Ovary (tissue), 9 donors: ENCODE measurements around the gene EIF4E1B. TPM values are rescaled to one million over a fixed set of nuclear protein-coding genes. Genes with fewer than 3 reads are reported as not detected.

Experiments used
- DNase-seq, 5 donors: peaks; one replicate each; pipeline ENCODE4 v3.0.0-alpha.2; 2019 to 2020
- H3K27ac ChIP-seq, 2 donors: fragments of 200-600 bp; one replicate each; pipeline versions ENCODE4 v1.5.1 to v1.8.0; 2019 to 2022
- H3K27me3 ChIP-seq: fragments of 200-600 bp; one replicate; pipeline ENCODE4 v1.8.0; 2022
- H3K36me3 ChIP-seq: fragments of 200-600 bp; sonication (generic); one replicate; pipeline ENCODE4 v1.5.1; 2019
- H3K4me1 ChIP-seq: one replicate; pipeline ENCODE4 v1.8.1; 2013; ENCODE audit warnings: mild to moderate bottlenecking, moderate library complexity; ENCODE audit not compliant: insufficient read depth
- H3K4me3 ChIP-seq: fragments of 200-600 bp; sonication (generic); one replicate; pipeline ENCODE4 v1.5.1; 2017
- H3K9me3 ChIP-seq, 2 donors: fragments of 200-600 bp in 1 of 2; sonication (generic) in 1 of 2; one replicate each; pipeline versions ENCODE4 v1.5.1 to v1.8.1; 2013 to 2019; ENCODE audit warnings: mild to moderate bottlenecking in 1 of 2, moderate library complexity in 1 of 2
- EP300 ChIP-seq: sonication (generic); formaldehyde crosslinking; IDR thresholded peaks from one replicate; pipeline ENCODE4 v1.6.1; 2017; ENCODE audit warnings: antibody characterized with exemption
- POLR2A ChIP-seq: fragments of 450-650 bp; IDR thresholded peaks from one replicate; pipeline ENCODE4 v1.6.1; 2017; ENCODE audit warnings: antibody characterized with exemption, mild to moderate bottlenecking, moderate library complexity
- WGBS, 3 donors: extraction: QIAGEN DNeasy Blood & Tissue Kit in 1 of 3; methylation state at CpG; one replicate each; pipeline versions ENCODE4 v1.1.5 to v1.1.7; 2013 to 2017; 5-methylcytosine and 5-hydroxymethylcytosine counted together
- intact Hi-C, 4 donors: fragments of 100-400 bp; cut with DNase I; formaldehyde crosslinking; loops; one replicate each; pipeline versions ENCODE4 v1.11.0 to v1.15.1; 2022 to 2023
- polyA plus RNA-seq, 2 donors: library from polyadenylated mRNA; stranded (reverse); fragments of 200-250 nt in 1 of 2; fragments of 350-450 nt in 1 of 2; fragmentation: Illumina TruSeq in 1 of 2; extraction: RNeasy Lipid Tissue Mini Kit (QIAGEN cat#74804) in 1 of 2; gene quantifications; one replicate each; pipeline ENCODE4 v1.2.3, GENCODE V29; 2013 to 2014
- total RNA-seq, 7 donors: library from RNA; depleted of rRNA in 2 of 7; stranded (reverse); fragments of >200 nt in 2 of 7; fragmentation: NEBNext Ultra II Directional in 3 of 7; extraction: Animal tissue kit (Norgen Biotek cat#: 25700) in 3 of 7; gene quantifications; one replicate each; pipeline versions ENCODE4 v1.1.0 to v1.2.4, GENCODE V29; 2016 to 2023
- TF ChIP-seq, protein P1 (sequence below), 3 donors: fragments of 450-650 bp in 2 of 3; fragments of 200-600 bp in 1 of 3; IDR thresholded peaks; one replicate each; pipeline versions ENCODE4 v1.5.1 to v1.8.0; 2016 to 2022; ENCODE audit warnings: antibody characterized with exemption in 3 of 3, mild to moderate bottlenecking in 1 of 3
- donor health status: DM: no; HTN: no; CAD: no; lungs with moderate emphysema.
- donor health status: DM: no; HTN: no; CAD: no.
- donor health status: Bipolar disorder and iron deficiency.
- donor health status: DM: yes; HTN: yes; CAD: no.
- donor health status: DM: no; HTN: no; CAD: no.
- donor health status: DM: yes; HTN: yes; CAD: no.

EIF4E1B gene
- total and polyA plus RNA-seq, 9 donors = 0.61 TPM; not detected in 8

DNA sequence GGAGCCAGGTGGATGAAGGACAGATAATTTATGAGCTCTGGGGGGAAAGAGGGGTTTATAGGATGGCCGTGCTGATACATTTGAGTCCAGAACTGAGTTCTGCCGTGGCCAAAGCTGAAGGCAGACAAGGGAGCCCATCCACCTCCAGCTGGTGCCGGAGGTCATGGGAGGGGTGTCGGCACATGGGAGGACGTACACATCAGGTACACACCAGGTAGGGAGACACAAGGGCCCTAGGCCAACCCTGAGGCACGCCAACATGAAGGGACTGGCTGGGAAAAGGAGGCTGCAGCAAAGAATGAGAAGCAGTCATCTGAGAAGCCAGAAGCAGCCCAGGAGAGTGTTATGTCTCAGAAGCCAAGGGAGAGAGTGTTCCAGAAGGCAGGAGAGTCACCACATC, 18.5 kb upstream of the EIF4E1B start:
- TF ChIP-seq, protein P1, sequence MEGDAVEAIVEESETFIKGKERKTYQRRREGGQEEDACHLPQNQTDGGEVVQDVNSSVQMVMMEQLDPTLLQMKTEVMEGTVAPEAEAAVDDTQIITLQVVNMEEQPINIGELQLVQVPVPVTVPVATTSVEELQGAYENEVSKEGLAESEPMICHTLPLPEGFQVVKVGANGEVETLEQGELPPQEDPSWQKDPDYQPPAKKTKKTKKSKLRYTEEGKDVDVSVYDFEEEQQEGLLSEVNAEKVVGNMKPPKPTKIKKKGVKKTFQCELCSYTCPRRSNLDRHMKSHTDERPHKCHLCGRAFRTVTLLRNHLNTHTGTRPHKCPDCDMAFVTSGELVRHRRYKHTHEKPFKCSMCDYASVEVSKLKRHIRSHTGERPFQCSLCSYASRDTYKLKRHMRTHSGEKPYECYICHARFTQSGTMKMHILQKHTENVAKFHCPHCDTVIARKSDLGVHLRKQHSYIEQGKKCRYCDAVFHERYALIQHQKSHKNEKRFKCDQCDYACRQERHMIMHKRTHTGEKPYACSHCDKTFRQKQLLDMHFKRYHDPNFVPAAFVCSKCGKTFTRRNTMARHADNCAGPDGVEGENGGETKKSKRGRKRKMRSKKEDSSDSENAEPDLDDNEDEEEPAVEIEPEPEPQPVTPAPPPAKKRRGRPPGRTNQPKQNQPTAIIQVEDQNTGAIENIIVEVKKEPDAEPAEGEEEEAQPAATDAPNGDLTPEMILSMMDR (IDR thresholded peaks at IDR 0.05) = no peak
- no peak for TF ChIP-seq EP300
- no peak for TF ChIP-seq POLR2A
- Histone ChIP-seq H3K4me3 (no peak overlapping the region), H3K27me3 (peaks cover 2% of the 10 kb centered on the region), H3K36me3 (no peaks in the 10 kb centered on the region), H3K4me1 (peaks cover 4% of the 10 kb centered on the region), H3K27ac (no peak overlapping the region), H3K9me3 (no peaks in the 10 kb centered on the region)
- intact Hi-C loops = no loop called here
- no peak for DNase-seq
- WGBS, 3 donors = 75 to 81% (median 77%) methylated on average over 6 of the region's 6 CpGs

DNA sequence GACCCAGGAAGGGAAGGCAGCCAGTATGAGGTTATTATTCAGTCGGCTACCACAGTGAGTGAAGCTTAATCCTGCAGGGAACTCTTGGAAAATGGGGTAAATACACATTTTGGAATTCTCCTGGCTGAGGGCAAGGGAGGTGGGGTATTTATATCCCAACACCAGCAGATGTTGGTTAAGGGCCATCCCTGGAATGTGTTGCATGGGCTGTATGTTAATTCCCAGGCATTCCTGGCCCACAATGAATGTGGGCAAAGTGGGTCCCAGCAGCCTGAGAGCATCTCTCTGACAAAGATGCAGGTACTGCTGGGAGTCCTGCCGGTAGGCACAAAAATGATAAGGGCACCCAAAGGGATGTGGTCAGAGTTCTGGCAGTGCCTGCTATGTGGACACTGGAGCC, 17.6 kb upstream of the EIF4E1B start:
- no peaks in the 10 kb centered on the region for H3K9me3 ChIP-seq
- no peak overlapping the region for H3K27ac ChIP-seq
- no peak overlapping the region for H3K4me3 ChIP-seq
- no peak for DNase-seq
- no peaks in the 10 kb centered on the region for H3K36me3 ChIP-seq
- intact Hi-C loops = no loop called here
- H3K4me1 ChIP-seq = peaks cover 4% of the 10 kb centered on the region
- 57 to 63% (median 59%) methylated on average over 2 of the region's 2 CpGs for WGBS, 3 donors
- peaks cover 2% of the 10 kb centered on the region for H3K27me3 ChIP-seq
- TF ChIP-seq, protein P1 (IDR thresholded peaks at IDR 0.05) = no peak
- TF ChIP-seq EP300 (no peak), POLR2A (no peak)

DNA sequence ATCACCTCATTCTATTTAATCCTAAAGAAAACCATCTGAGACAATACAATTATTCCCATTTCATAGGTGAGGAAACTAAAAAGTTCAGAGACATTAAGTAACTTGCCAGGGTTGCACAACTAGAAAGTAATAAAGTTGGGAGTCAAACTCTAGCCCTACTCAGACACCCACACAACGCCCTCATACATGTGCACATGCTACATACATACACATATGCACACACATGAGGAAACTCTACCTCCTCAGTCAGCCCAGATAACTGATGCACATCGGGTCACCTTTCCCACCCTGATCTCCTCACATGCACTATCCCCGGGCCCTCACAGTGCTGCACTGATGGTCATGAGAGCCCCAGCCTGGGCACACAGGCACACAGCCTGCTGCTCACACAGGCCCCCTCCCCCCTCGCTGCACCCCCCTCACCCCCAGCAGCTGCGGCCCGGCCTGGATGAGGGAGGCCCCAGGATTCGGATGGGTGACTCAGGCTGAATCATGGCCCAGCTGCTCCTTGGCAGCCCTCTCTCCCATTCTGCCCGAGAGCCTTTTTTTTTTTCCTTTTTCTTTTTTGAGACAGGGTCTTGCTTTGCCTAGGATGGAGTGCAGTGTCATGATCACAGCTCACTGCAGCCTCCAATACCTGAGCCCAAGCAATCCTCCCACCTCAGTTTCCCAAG, 15.5 kb upstream of the EIF4E1B start:
- Histone ChIP-seq H3K27ac (no peak overlapping the region), H3K4me1 (peaks cover 4% of the 10 kb centered on the region), H3K9me3 (no peaks in the 10 kb centered on the region), H3K4me3 (no peak overlapping the region), H3K27me3 (peaks cover 2% of the 10 kb centered on the region), H3K36me3 (no peaks in the 10 kb centered on the region)
- WGBS, 3 donors = 32 to 45% (median 41%) methylated on average over 8 of the region's 8 CpGs
- TF ChIP-seq POLR2A (no peak), EP300 (no peak)
- TF ChIP-seq, protein P1 (IDR thresholded peaks at IDR 0.05) = no peak
- intact Hi-C loops = no loop called here
- no peak for DNase-seq

DNA sequence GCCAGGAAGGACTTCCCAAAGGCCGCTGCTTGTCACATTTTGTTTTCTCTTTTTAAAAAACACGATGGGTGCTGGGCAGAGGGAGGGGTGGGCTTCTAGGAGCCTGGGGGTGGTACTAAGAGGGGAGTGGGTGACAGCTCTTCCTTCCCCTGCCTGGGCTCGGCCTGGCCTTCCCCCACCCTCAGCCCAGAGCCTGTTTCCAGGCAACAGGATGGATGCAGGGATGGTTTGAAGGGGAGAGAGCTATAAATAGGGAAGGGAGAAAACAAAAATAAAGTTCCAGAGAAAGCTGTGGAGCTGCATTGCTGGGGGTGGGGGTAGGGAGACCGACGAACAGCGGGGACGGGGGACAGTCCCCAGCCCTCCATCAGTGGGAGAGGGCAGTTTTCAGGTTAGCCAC, 14.0 kb upstream of the EIF4E1B start:
- Histone ChIP-seq H3K9me3 (no peaks in the 10 kb centered on the region), H3K27ac (no peak overlapping the region), H3K4me3 (no peak overlapping the region), H3K36me3 (no peaks in the 10 kb centered on the region), H3K4me1 (peaks cover 4% of the 10 kb centered on the region), H3K27me3 (no peaks in the 10 kb centered on the region)
- intact Hi-C loops = no loop called here
- WGBS, 3 donors = 49 to 55% (median 49%) methylated on average over 7 of the region's 7 CpGs
- DNase-seq = no peak
- no peak for TF ChIP-seq POLR2A
- TF ChIP-seq, protein P1 (IDR thresholded peaks at IDR 0.05) = no peak
- no peak for TF ChIP-seq EP300
